H1 (cell line): Measurements from ENCODE around the gene CASQ2. TPM values are rescaled to one million over a fixed set of nuclear protein-coding genes. Genes with fewer than 3 reads are reported as not detected.

Experiments used
- POU5F1 ChIP-seq: IDR thresholded peaks from 2 replicates; pipeline ENCODE4 v1.6.1; 2011; ENCODE audit warnings: low read depth, mild to moderate bottlenecking, low read length, moderate library complexity
- SAP30 ChIP-seq: fragments of 300-600 bp; sonication (generic); IDR thresholded peaks from 2 replicates; pipeline ENCODE4 v1.7.1; 2012; ENCODE audit warnings: low read length, moderate library complexity, mild to moderate bottlenecking, inconsistent platforms; ENCODE audit not compliant: insufficient read depth, insufficient replicate concordance
- TCF12 ChIP-seq: IDR thresholded peaks from 2 replicates; pipeline ENCODE4 v1.6.1; 2011; ENCODE audit warnings: low read depth, mild to moderate bottlenecking, low read length
- polyA plus RNA-seq, 7 experiments: library from polyadenylated mRNA; depleted of rRNA in 3 of 7; stranded (reverse) in 5 of 7; unstranded in 2 of 7; fragments of >200 nt in 5 of 7; fragments of 200-250 nt in 2 of 7; gene quantifications; 1 replicate in 5 of 7; 2 replicates in 1 of 7; 4 replicates in 1 of 7; pipeline versions ENCODE4 v1.2.1 to v1.2.3, GENCODE V29; 2011 to 2013; ENCODE audit warnings: missing spikeins in 2 of 7, mixed read lengths in 2 of 7
- total RNA-seq: library from RNA; stranded (reverse); fragmentation: NEBNext Ultra II Directional; extraction: Animal tissue kit (Norgen Biotek cat#: 25700); gene quantifications from 2 replicates; pipeline ENCODE4 v1.2.1, GENCODE V29; 2021

Gene CASQ2
- total and polyA plus RNA-seq, 2 of the 8 experiments (the other 6 are each of a cell fraction or from before 2014, with no cell fraction given), result not detected

GRCh38 chr1:115757856-115758255 is 10.7 kb downstream of the CASQ2 start (continued):
- TF ChIP-seq TCF12 (no peak), SAP30 (no peak), POU5F1 (no peak)
